ENCODE measurements around the gene FBLN2.
A peak's percentile ranks its signal among the peaks of the same experiment; 100 is the strongest.

FBLN2 gene

DNA sequence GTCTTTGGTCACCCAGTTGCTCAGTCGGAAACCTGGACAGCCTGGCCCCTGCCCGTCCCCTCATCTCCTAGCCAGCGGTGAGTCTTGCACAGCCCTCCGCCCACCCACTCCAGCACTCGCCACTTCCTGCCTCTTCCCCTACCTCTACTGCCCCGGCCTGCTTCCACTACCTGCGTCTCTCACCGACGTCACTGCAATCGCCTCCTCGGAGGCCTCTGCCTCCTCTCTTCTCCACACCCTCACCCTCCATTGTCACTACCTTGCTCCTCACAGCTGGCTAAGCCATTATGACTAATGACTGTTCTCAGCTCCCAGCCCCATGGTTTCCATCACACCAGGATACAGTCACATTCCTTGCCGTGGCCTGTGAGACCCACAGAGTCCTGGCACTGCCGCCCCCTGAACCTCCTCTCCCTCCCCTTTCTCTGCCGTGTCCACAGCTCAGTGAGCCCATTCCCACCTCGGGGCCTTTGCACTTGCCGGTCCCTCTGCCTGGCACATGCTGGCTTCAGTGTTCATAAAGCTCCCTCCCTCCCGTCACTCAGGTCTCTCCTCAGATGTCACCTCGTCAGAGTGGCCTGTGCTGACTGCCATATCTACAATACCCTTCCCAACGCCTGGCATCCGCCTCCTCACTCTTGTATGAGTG is 104.8 kb downstream of the FBLN2 start:
- DNase-seq = peak; percentile 14

GRCh38 chr3:13654330-13655060 is 105.6 kb downstream of the FBLN2 start:
- peak; percentile 33 for DNase-seq

DNA sequence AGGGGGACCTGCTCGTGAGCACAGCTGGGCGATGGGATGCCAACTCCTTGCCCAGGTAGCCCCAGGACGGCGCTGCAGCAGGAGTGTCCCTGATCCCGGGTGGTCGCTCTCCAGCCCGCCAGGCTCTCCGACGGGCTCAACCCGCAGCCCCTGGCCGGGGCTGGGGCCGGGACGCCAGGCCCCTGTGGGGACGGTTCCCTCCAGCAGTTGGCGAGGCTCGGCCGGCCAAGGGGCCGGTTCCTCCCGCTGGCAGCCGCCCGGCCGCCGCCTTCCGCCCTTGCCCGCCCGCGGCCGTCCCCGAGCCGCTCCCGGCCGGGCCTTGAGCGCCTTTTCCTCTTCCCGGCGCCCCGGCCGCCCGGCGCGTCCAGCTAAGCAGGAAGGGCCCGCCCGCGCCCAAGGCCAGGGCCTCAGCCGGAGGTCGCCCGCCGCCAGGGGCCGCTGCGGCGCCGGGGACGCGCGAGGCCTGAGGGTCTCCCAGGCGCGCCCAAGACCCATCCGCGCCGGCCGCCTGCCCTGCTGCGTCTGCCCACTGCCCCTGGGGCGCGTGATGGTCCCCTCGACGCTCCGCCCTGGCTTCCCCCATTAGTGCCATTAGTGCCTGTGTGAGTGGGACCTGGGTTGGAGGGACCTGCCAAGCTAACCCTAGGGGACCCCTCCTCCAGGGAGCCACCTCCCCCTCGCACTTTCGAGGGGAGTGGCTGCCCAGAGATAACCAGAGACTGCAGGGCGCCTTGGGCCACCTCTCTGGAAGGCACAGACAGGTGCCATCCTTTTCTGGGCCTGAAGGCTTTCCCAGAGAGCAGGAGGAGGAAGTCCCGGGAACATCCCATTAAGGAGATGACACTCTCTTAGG is 106.4 kb downstream of the FBLN2 start:
- DNase-seq = peak; percentile 23

- DNase-seq = no peak
Observed at GRCh38 chr3:13656584-13657301, 107.8 kb downstream of the FBLN2 start.

DNA sequence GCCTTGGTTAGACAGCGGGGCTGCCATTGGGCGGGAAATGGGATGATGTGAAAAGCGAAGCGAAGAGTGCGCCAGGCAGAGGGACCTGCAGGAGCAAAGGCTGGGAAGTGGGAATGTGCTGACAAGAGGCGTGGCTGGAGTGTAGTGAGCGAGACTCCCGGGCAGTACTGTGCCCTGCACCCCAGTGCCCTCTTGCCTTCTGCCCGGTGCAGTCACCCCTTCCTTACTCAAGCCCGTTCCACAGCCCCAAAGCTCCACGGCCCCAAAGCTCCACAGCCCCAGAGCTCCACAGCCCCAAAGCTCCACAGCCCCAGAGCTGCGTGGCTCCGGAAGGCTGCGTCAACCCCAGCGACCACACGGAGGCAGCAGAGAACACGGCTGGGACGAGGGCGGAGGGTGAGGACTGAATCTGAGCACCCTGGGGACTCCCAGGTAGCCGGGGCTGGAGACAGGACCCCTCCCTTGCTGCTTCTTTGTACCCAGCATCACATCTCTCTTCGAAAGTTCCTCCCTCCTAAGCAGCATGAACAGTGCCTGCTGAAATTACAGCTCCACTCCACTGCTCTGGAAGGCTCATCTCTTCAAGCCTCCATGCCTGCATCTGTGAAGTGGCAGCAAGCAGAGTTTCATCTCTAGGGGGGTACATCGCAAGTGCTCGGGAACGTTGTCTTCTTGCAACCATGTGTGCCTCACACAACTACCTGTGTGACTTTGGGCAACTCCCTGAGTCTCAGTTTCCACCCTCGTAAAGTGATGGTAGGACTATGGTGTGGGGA is 108.9 kb downstream of the FBLN2 start:
- DNase-seq = peak; percentile 73

- DNase-seq = no peak
Observed at GRCh38 chr3:13658681-13659080, 109.8 kb downstream of the FBLN2 start.

GRCh38 chr3:13659221-13659969 is 110.5 kb downstream of the FBLN2 start:
- no peak for DNase-seq

GRCh38 chr3:13660042-13660874 is 111.3 kb downstream of the FBLN2 start:
- DNase-seq = no peak

DNA sequence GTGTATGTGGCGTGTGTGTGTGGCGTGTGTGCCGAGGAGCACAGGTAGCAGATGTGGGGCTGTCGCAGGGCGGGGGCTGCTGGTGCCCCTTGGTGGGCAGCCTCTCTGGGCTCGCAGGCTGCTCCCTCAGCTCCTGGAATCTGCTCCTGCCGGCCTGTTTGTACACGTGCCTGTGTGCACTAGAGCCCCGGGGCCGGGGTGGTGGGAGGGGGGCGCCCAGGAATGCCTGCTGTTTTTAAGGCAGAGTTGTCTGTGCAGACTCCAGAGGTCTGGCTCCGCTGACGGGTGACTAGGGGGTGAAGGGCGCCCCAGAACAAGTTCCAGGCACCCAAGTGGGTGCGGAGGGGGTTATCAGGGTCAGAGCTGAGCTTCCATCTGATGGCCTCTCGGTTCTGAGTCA is 112.2 kb downstream of the FBLN2 start:
- DNase-seq = no peak

- no peak for DNase-seq
Observed at GRCh38 chr3:13662238-13662847, 113.4 kb downstream of the FBLN2 start.

DNA sequence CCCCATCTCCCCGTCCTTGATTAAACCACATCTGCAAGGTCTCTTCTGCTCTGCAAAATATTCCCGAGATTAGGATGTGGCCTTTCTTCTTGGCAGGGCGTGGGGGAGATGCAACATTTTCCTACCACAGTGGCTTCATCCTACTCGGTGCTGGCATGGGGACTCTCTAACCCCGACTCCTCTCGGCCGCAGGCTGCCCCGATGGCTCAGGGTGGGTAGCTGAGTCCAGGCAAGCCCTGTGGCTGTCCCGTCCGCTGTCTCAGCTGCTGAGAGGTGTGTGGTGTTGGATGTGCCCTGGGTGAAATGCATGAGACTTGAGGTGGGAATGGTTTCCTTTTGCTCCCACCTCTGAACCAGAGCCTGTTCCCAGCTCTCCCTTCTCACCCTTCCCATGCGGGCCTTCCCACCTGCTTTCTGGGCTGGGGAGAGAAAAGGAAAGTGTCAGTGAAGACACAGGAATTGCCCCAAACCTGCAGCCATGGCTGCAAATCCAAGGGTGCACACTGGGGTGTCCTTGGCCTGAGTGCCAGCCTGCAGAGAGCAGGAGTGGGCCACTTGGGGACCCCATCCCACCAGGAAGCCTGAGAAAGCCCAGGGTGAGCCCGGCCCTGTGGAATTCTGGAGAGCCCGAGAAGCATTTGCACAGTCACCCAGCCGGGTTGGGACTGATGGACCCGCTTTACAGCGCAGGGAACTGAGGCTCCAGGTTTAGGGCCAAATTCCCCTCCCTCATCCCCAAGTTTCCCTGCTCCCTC is 115.0 kb downstream of the FBLN2 start:
- no peak for DNase-seq

DNA sequence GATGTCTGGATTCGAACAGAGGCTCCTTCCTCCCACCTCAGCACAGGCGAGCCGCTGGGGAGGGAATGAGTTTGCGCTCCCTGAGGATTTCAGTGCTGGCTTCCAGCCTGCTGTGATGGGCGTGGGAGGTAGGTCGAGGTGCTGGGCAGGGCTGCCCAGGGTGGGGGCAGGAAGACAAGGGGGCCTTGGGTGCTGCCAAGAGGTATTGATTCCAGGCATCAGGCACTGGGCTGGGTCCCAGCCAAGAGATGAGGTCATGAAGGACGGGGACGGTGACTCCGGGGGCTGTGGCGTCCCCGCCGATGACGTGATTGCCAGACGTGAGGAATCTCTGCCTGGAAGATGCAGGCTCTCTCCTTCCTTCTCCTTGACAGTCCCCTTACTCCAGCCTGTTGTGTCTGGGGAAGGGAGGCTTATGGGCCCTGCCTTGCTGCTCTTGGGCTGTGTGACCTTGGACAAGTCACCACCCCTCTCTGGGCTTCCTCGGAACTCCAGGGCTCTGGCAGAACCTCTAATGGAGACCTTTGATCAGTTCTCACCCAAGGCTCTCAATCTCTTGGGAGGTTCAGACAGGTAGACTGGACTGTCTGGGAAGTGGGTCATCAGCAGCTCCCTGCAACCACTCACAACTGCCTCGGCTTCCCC is 116.8 kb downstream of the FBLN2 start:
- no peak for DNase-seq

GRCh38 chr3:13666227-13666619 is 117.3 kb downstream of the FBLN2 start:
- no peak for DNase-seq

GRCh38 chr3:13666781-13667709 is 118.1 kb downstream of the FBLN2 start:
- DNase-seq = no peak

- no peak for DNase-seq
Observed at GRCh38 chr3:13668136-13668535, 119.2 kb downstream of the FBLN2 start.

DNA sequence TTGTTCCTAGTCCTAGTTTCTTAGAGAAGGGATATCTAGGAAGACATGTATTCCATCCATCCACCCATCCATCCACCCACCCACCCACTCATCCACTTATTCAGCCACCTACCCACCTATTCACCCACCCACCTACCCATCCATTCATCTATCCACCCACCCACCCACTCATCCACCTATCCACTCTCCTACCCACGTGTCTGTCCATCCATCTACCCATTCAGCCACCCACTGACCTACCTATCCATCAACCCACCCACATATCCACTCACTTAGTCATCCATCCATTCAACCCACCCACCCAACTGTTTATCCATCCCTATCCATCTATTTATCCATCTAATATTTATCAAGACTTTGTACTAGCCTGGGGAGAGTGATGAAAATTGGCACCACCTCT is 120.5 kb downstream of the FBLN2 start:
- no peak for DNase-seq

DNA sequence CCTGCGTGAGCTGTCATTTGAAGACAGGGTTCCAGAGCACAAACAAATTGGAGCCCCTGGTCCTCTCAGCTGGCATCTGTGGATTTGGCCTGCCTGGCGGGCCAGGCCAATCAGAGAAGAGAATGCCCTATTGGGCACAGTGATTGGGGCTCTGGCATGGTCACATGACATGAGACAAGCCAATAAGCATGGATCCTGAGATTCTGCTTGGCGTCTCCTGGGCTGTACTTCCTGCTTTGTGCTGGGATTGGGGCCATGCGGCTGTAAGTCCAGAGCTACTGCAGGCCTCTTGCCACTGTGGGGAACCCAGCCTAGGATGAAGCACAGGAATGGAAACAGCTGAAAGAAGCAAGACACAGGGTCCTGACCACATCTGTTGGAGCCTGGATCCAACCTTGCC is 121.4 kb downstream of the FBLN2 start:
- no peak for DNase-seq
